HG03457 (cell line): ENCODE measurements around the gene CPM.
"Not testable (repeated sequence)": the region's sequence is repeated elsewhere in the genome, so short reads cannot be mapped to it uniquely, and the experiment has no call there.

Experiments
- ATAC-seq: cut with Tn5 transposase; IDR thresholded peaks from one replicate; pipeline ENCODE4 v1.9.1; 2021; ENCODE audit warnings: moderate number of reproducible peaks; ENCODE audit not compliant: unreplicated experiment

The CPM gene

GRCh38 chr12:68832504-68832867, 100.5 kb downstream of the CPM start:
- no peak for ATAC-seq

DNA sequence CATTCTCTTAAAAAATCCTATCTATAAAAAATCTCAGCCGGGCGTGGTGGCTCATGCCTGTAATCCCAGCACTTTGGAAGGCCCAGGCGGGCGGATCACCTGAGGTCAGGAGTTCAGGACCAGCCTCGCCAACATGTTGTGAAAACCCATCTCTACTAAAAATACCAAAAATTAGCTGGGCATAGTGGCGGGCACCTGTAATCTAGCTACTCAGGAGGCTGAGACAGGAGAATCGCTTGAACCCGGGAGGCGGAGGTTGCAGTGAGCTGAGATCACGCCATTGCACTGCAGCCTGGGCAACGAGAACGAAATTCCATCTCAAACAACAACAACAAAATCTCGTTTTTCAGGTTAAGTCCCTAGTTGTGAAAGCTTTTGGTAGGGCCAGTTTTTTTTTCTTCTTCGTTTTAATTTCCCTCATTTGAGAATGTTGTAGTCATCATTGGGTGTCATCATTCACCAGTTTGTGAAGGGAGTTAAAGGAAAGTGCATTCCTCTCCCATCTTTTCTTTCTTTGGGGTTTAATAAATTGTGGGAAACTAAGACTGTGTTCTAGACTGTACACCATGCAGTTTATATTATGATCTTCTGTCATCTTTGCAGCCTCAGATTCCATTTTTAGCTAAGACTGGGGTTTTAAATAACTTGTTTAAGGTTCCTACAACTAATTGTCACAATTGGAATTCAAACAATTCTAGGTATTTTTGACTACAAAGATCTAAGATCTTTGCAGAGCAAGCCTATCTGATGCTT, 101.0 kb downstream of the CPM start:
- ATAC-seq, result no peak

DNA sequence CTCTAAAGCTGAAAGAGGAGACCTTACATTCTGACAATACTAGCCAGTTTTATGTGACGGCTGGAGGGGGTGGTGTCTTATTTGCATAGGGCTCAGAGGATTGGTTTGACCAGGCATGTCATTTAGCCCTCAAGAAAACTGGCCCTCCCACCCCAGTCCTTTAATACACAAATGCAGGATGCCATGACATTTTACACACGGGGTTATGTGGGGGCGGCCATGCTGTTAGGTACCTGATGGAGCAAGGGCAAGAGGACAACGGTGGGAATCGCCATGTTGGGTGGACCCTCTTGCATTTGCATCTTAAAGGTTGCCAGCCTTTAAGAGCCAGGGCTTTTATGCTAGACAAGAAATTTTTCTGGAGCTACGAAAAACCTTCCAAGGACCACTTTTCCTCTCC, 101.7 kb downstream of the CPM start:
- ATAC-seq, result no peak

- ATAC-seq, result no peak
Measured at GRCh38 chr12:68828672-68829068, 104.3 kb downstream of the CPM start.

DNA sequence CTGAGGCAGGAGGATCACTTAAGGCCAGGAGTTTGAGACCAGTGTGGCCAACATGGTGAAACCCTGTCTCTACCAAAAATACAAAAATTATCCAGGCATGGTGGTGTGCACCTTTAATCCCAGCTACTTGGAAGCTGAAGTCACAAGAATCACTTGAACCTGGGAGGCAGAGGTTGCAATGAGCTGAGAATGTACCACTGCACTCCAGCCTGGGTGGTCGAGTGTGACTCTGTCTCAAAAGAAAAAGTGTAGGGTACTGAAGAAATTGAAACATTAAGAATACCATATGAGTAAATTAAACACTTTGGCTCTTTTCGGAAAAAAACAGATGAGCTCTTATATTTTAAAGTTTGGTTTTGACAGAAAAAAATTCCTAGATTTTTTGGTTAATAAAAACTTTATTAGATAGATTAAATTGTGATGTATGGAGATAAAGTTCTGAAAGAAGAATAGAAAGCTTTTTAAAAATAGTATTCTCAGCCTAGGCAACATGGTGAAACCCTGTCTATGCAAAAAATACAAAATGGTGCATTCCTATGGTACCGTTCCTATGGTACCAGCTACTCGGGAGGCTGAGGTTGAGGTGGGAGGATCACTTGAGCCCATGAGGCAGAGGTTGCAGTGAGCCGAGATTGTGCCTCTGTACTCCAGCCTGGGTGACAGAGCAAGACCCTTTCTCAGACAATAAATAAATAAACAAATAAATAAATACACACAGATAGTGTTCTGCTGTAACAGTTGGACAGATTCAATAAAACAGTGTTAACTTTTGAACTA, 104.9 kb downstream of the CPM start:
- ATAC-seq, result no peak

DNA sequence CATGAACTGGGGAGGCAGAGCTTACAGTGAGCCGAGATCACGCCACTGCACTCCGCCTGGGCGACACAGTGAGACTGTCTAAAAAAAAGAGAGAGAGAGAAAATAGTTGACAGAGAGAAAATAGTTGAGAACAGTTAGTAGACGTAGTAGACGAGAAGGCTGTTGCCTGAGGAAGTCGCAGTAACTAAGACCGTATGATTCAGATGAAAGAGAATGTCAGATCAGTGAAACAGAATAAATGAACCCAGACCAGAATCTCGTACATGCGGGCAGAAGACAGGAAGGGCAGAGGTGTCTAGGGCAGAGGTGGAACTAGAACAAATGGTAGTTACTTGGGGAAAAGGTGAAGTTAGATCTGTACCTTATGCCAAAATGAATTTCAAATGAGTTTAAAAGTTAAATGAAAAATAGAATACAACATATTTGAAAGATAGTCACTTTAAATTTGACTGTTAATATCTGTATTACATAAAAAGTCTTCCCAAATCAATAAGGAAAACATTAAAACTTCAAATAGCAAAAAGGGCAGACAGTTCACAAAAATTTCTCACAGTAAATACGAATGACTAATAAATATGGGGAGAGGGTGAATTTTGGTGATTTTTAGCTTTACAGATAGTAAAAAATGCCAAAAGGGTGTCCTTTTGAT, 107.3 kb downstream of the CPM start:
- ATAC-seq, result no peak

- ATAC-seq, result no peak
Measured at GRCh38 chr12:68824597-68825250, 108.2 kb downstream of the CPM start.

- no peak for ATAC-seq
Measured at GRCh38 chr12:68824131-68824530, 108.8 kb downstream of the CPM start.

GRCh38 chr12:68823696-68824095, 109.3 kb downstream of the CPM start:
- ATAC-seq, result no peak

DNA sequence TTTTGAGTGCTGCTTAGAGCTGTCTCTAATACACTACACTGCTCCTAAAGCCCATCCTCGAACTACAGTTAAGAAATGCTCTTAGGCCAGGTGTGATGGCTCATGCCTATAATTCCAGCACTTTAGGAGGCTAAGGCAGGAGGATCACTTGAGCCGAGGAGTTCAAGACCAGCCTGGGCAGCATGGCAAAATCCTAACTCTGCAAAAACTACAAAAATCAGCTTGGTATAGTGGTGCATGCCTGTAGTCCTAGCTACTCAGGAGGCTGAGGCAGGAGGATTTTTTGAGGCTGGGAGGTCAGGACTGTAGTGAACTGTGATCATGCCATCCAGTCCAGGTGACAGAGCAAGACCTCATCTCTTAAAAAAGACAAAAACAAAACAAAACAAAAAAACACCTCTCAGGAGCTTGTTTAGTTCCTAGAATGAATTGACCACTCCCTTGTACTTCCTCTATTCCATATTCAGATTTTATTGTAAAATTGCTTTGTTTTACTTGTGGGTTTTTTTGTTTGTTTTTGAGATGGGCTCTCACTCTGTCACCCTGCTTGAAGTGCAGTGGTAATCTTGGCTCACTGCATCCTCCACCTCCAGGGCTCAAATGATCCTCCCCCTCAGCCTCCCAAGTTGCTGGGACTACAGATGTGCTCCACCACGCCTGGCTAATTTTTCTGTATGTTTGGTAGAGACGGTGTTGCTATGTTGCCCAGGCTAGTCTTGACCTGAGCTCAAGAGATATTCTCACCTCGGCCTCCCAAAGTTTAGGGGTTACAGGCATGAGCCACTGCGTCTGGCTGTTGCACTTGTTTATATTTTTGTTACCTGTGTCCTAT, 111.4 kb downstream of the CPM start:
- ATAC-seq, result no peak

DNA sequence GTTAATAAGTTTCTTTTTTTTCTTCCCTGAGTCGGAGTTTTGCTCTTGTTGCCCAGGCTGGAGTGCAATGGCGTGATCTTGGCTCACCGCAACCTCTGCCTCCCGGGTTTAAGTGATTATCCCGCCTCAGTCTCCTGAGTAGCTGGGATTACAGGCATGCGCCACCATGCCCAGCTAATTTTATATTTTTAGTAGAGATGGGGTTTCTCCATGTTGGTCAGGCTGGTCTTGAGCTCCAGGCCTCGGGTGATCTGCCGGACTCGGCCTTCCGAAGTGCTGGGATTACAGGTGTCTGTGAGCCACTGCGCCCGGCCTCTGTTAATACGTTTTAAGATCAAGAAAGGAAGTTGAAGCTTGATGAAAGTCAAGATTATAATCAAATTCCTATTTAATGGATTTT, 113.5 kb downstream of the CPM start:
- not testable (repeated sequence) for ATAC-seq

GRCh38 chr12:68815928-68816800, 116.8 kb downstream of the CPM start:
- no peak for ATAC-seq

DNA sequence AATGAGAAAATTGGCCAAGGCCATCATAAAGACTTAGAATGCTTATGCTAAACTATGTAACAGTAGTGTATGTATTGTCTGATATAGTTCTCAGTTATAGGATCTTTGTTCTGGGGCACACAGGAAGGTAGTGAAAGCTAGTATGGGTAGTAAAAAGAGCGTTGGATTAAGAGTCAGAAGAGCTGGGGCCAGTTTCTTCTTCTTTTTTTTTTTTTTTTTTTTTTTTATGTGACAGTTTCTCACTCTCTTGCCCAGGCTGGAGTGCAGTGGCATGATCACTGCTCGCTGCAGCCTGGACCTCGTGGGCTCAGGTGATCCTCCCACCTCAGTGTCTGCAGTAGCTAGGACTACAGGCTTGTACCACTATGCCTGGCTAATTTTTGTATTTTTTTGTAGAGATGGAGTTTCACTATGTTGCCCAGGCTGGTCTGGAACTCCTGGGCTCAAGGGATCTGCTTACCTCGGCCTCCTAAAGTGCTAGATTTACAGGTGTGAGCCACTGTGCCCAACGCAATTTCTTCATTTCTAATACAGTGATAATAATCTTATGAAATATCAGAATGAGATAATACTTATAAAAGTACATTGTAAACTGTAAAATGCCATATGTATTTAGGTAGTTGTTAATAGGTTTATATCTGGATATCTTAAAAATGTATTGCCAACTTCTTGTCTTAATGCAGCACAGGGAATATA, 117.6 kb downstream of the CPM start:
- ATAC-seq, result no peak

GRCh38 chr12:68814490-68815231, 118.3 kb downstream of the CPM start:
- no peak for ATAC-seq

- no peak for ATAC-seq
Measured at GRCh38 chr12:68813242-68813593, 119.8 kb downstream of the CPM start.

GRCh38 chr12:68812553-68813241, 120.3 kb downstream of the CPM start:
- no peak for ATAC-seq

DNA sequence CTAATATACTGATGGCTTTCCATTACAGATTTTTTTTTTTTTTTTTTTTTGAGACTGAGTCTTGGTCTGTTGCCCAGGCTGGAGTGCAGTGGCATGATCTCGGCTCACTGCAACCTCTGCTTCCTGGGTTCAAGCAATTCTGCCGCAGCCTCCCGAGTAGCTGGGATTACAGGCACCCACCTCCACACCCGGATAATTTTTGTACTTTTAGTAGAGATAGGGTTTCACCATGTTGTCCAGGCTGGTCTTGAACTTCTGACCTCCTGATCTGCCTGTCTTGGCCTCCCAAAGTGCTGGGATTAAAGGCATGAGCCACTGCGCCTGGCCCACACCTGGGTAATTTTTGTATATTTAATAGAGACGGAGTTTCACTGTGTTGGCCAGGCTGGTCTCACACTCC, 121.4 kb downstream of the CPM start:
- not testable (repeated sequence) for ATAC-seq

- not testable (repeated sequence) for ATAC-seq
Measured at GRCh38 chr12:68810027-68810389, 123.0 kb downstream of the CPM start.
